Colonic mucosa (tissue), 4 donors: ENCODE measurements around the gene FGF2. TPM values are rescaled to one million over a fixed set of nuclear protein-coding genes. Genes with fewer than 3 reads are reported as not detected.

Experiments used
- DNase-seq: peaks from one replicate; pipeline ENCODE4 v3.0.0-alpha.2; 2020
- H3K27ac ChIP-seq: fragments of 200-600 bp; one replicate; pipeline ENCODE4 v1.8.0; 2021
- H3K27me3 ChIP-seq: fragments of 200-600 bp; one replicate; pipeline ENCODE4 v1.8.0; 2021
- H3K36me3 ChIP-seq: fragments of 200-600 bp; one replicate; pipeline ENCODE4 v1.8.0; 2021
- H3K4me1 ChIP-seq: fragments of 200-600 bp; one replicate; pipeline ENCODE4 v1.8.0; 2021; ENCODE audit warnings: mild to moderate bottlenecking
- H3K4me3 ChIP-seq: fragments of 200-600 bp; one replicate; pipeline ENCODE4 v1.8.0; 2021
- H3K9ac ChIP-seq, 2 donors: one replicate each; pipeline ENCODE4 v1.7.0; 2013; ENCODE audit warnings: control low read depth in 2 of 2, low read depth in 2 of 2, low read length in 2 of 2
- H3K9me3 ChIP-seq: fragments of 200-600 bp; one replicate; pipeline ENCODE4 v1.8.0; 2021
- CTCF ChIP-seq: fragments of 200-600 bp; IDR thresholded peaks from one replicate; pipeline ENCODE4 v1.8.0; 2022; ENCODE audit warnings: antibody characterized with exemption, mild to moderate bottlenecking
- intact Hi-C: fragments of 100-400 bp; cut with DNase I; formaldehyde crosslinking; loops from one replicate; pipeline ENCODE4 v1.14.1; 2022
- total RNA-seq, 2 donors: library from RNA; stranded (reverse); fragmentation: NEBNext Ultra II Directional in 1 of 2; extraction: Animal tissue kit (Norgen Biotek cat#: 25700) in 1 of 2; gene quantifications; one replicate each; pipeline ENCODE4 v1.2.1, GENCODE V29; 2021
- donor health status: healthy.
- donor health status: DM: no; HTN: no; CAD: no.
- donor health status: DM: no; HTN: no; CAD: no.

FGF2 gene
- total RNA-seq, 2 donors from 2014 or later: 0.94 to 5.0 TPM

GRCh38 chr4:122912810-122913575 lies 86.4 kb downstream of the FGF2 start:
- intact Hi-C loops: no loop called here
- no peak overlapping the region for H3K27ac ChIP-seq

GRCh38 chr4:122914292-122914904 lies 87.8 kb downstream of the FGF2 start:
- Histone ChIP-seq H3K4me1 (no peaks in the 10 kb centered on the region), H3K9me3 (no peaks in the 10 kb centered on the region), H3K9ac (no peak overlapping the region), H3K36me3 (no peaks in the 10 kb centered on the region), H3K4me3 (no peak overlapping the region), H3K27ac (no peak overlapping the region), H3K27me3 (no peaks in the 10 kb centered on the region)
- DNase-seq: no peak
- intact Hi-C loops: no loop called here
- TF ChIP-seq CTCF: no peak

More at GRCh38 chr4:122912810-122913575, 86.4 kb downstream of the FGF2 start:
- no peak for DNase-seq
- no peaks in the 10 kb centered on the region for H3K9me3 ChIP-seq
- no peaks in the 10 kb centered on the region for H3K27me3 ChIP-seq
- H3K36me3 ChIP-seq: no peaks in the 10 kb centered on the region
- no peak overlapping the region for H3K9ac ChIP-seq
- H3K4me1 ChIP-seq: no peaks in the 10 kb centered on the region
- no peak overlapping the region for H3K4me3 ChIP-seq
- TF ChIP-seq CTCF: no peak

- Histone ChIP-seq H3K36me3 (no peaks in the 10 kb centered on the region), H3K4me1 (no peaks in the 10 kb centered on the region), H3K27ac (no peak overlapping the region), H3K9me3 (no peaks in the 10 kb centered on the region), H3K4me3 (no peak overlapping the region), H3K27me3 (no peaks in the 10 kb centered on the region), H3K9ac (no peak overlapping the region)
- no peak for TF ChIP-seq CTCF
- DNase-seq: no peak
- intact Hi-C loops: no loop called here
Measured at GRCh38 chr4:122914938-122915337, 88.3 kb downstream of the FGF2 start.

- intact Hi-C loops: no loop called here
- no peak for DNase-seq
- Histone ChIP-seq H3K27ac (no peak overlapping the region), H3K4me3 (no peak overlapping the region), H3K4me1 (no peaks in the 10 kb centered on the region), H3K36me3 (no peaks in the 10 kb centered on the region), H3K9me3 (no peaks in the 10 kb centered on the region), H3K27me3 (no peaks in the 10 kb centered on the region), H3K9ac (no peak overlapping the region)
- TF ChIP-seq CTCF: no peak
Measured at GRCh38 chr4:122917731-122918130, 91.1 kb downstream of the FGF2 start.

- Histone ChIP-seq H3K9me3 (no peaks in the 10 kb centered on the region), H3K27ac (no peak overlapping the region), H3K9ac (no peak overlapping the region), H3K36me3 (no peaks in the 10 kb centered on the region), H3K4me1 (no peaks in the 10 kb centered on the region), H3K27me3 (no peaks in the 10 kb centered on the region), H3K4me3 (no peak overlapping the region)
- TF ChIP-seq CTCF: no peak
- intact Hi-C loops: loop anchor here (5.0 kb wide), 1 partner anchor 163 kb away; no protein-coding TSS in a partner anchor
- DNase-seq: no peak
Measured at GRCh38 chr4:122920473-122920872, 93.8 kb downstream of the FGF2 start.
